Adipocyte (in vitro differentiated cells): ENCODE data around the gene USP9X.
A peak's percentile ranks its signal among the peaks of the same experiment; 100 is the strongest.
"Not testable (repeated sequence)": the region's sequence is repeated elsewhere in the genome, so short reads cannot be mapped to it uniquely, and the experiment has no call there.

Experiments used
- DNase-seq: peaks from one replicate; pipeline ENCODE4 v3.0.0-alpha.2; 2015; ENCODE audit warnings: low read depth
- H3K27me3 ChIP-seq: replicated peaks from 2 replicates; pipeline ENCODE4 v1.7.0; 2013; ENCODE audit warnings: mild to moderate bottlenecking, low read length, moderate library complexity; ENCODE audit not compliant: control insufficient read depth, insufficient read depth
- H3K36me3 ChIP-seq: 2 replicates; pipeline ENCODE4 v1.7.0; 2013; ENCODE audit warnings: low read length, mild to moderate bottlenecking, moderate library complexity; ENCODE audit not compliant: control insufficient read depth, insufficient read depth, severe bottlenecking
- H3K4me1 ChIP-seq: 2 replicates; pipeline ENCODE4 v1.7.0; 2013; ENCODE audit warnings: mild to moderate bottlenecking, low read length, moderate library complexity; ENCODE audit not compliant: control insufficient read depth, insufficient read depth
- H3K4me3 ChIP-seq: 2 replicates; pipeline ENCODE4 v1.7.0; 2013; ENCODE audit warnings: mild to moderate bottlenecking, low read length, moderate library complexity
- H3K9ac ChIP-seq: 2 replicates; pipeline ENCODE4 v1.7.0; 2013; ENCODE audit warnings: mild to moderate bottlenecking, low read length, moderate library complexity
- H3K9me3 ChIP-seq: 2 replicates; pipeline ENCODE4 v1.7.0; 2013; ENCODE audit warnings: mild to moderate bottlenecking, low read length, moderate library complexity; ENCODE audit not compliant: control insufficient read depth

USP9X gene

GRCh38 chrX:41131766-41132165, 46.5 kb downstream of the USP9X start:
- peaks cover 53% of the 10 kb centered on the region for H3K36me3 ChIP-seq

DNA sequence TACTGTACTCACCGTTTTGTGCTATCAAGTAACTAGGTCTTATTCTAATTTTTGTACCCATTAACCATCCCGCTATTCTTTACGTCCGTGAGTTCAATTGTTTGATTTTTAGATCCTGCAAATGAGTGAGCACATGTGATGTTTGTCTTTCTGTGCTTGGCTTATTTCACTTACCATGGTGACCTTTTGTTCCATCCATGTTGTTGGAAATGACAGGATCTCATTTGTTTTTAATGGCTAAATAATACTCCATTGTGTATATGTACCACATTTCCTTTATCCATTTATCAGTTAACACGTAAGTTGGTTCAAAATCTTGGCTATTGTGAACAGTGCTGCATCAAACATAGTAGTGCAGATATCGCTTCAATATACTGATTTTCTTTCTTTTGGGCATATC, 48.3 kb downstream of the USP9X start:
- Histone ChIP-seq H3K9me3 (no peaks in the 10 kb centered on the region), H3K9ac (no peak overlapping the region), H3K36me3 (peaks cover 61% of the 10 kb centered on the region), H3K27me3 (no peaks in the 10 kb centered on the region), H3K4me3 (no peak overlapping the region), H3K4me1 (peaks cover 2% of the 10 kb centered on the region)
- DNase-seq: no peak

More at GRCh38 chrX:41131766-41132165, 46.5 kb downstream of the USP9X start:
- Histone ChIP-seq H3K9ac (no peak overlapping the region), H3K4me1 (peaks cover 7% of the 10 kb centered on the region), H3K27me3 (peaks cover 3% of the 10 kb centered on the region), H3K9me3 (no peaks in the 10 kb centered on the region), H3K4me3 (no peak overlapping the region)
- no peak for DNase-seq

- peak; percentile 54 for DNase-seq
- H3K4me1 ChIP-seq: peaks cover 6% of the 10 kb centered on the region
- H3K9ac ChIP-seq: no peak overlapping the region
- H3K36me3 ChIP-seq: peaks cover 56% of the 10 kb centered on the region
- no peaks in the 10 kb centered on the region for H3K9me3 ChIP-seq
- H3K27me3 ChIP-seq: no peaks in the 10 kb centered on the region
- no peak overlapping the region for H3K4me3 ChIP-seq
Measured at GRCh38 chrX:41137589-41137988, 52.3 kb downstream of the USP9X start.

DNA sequence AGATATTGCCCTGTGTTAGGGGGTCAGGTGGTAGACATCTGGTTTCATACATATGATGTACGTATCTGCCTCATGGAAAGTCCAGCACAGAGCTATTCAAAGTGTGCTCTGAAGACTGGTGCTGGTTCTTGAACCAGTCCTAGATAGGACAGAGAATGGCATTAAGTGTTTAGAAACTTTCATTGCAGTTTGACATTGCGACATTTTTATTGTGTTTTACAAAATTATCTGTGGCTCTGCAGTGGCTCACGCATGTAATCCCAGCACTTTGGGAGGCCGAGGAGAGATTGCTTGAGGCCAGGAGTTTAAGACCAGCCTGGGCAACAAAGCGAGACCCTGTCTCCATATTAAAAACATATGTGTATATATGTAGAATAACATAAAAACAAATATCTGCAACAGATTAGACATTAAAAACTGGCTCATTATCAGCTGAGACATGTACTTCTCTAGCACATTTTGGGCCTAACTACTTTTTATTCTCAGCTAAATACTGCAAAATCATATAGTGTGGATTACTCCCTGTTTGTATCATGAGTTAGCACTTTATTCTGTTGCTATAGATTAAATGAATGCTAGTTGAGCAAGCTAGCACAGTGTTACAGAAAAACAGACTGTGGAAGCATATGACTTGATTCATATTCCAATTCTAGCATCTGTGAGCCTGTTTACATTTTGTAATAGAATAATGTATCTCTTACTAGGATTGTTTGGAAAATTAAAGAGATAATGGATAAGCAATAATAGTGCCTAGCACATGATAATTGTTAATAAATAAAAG, 57.1 kb downstream of the USP9X start:
- peak; percentile 44 for DNase-seq
- H3K4me3 ChIP-seq: no peak overlapping the region
- peaks cover 48% of the 10 kb centered on the region for H3K36me3 ChIP-seq
- no peaks in the 10 kb centered on the region for H3K9me3 ChIP-seq
- peaks cover 24% of the 10 kb centered on the region for H3K4me1 ChIP-seq
- no peaks in the 10 kb centered on the region for H3K27me3 ChIP-seq
- no peak overlapping the region for H3K9ac ChIP-seq

- no peak overlapping the region for H3K9ac ChIP-seq
- H3K4me1 ChIP-seq: peaks cover 22% of the 10 kb centered on the region
- H3K9me3 ChIP-seq: no peaks in the 10 kb centered on the region
- H3K4me3 ChIP-seq: no peak overlapping the region
- H3K27me3 ChIP-seq: no peaks in the 10 kb centered on the region
- no peak for DNase-seq
- peaks cover 62% of the 10 kb centered on the region for H3K36me3 ChIP-seq
Measured at GRCh38 chrX:41144873-41145272, 59.6 kb downstream of the USP9X start.

DNA sequence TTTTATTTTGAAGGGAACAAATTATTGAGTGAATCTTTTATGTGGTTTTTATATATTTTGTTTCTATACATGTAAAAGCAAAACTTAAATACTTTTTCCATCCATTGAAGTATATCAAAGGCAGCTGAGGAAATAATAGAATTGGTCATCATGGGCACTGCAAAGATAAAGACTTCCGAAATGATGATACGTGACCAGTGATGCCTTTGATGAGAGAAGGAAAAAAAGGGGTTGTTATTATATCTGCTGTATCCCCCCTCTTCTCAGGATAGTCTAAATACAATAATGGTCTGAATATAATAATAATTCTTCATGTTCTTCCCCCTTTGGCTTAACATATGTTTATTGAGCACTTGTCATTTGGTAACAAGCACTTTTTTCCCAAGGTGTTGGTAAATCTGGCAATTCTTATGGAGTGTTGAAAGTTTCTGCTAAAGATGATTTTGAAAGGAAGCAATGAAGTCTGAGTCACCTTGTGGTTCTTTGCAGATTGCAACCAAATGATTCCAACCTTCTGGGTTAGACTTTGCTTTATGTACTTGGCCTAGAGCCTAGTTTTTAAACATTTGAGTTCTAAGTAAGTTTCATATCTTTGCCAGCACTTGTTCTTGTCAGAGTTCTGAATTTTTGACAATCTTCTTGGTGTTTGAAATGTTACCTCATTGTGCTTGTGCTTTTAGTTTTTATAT, 60.8 kb downstream of the USP9X start:
- Histone ChIP-seq H3K4me1 (peaks cover 22% of the 10 kb centered on the region), H3K36me3 (peaks cover 69% of the 10 kb centered on the region), H3K9me3 (no peaks in the 10 kb centered on the region), H3K4me3 (no peak overlapping the region), H3K9ac (no peak overlapping the region), H3K27me3 (no peaks in the 10 kb centered on the region)
- peak; percentile 88 for DNase-seq

GRCh38 chrX:41148553-41148952, 63.3 kb downstream of the USP9X start:
- peak; percentile 68 for DNase-seq
- Histone ChIP-seq H3K4me1 (peaks cover 26% of the 10 kb centered on the region), H3K36me3 (peaks cover 78% of the 10 kb centered on the region)

GRCh38 chrX:41150043-41150442, 64.8 kb downstream of the USP9X start:
- H3K9me3 ChIP-seq: no peaks in the 10 kb centered on the region
- peaks cover 28% of the 10 kb centered on the region for H3K4me1 ChIP-seq
- H3K4me3 ChIP-seq: no peak overlapping the region
- no peak for DNase-seq
- peaks cover 81% of the 10 kb centered on the region for H3K36me3 ChIP-seq
- H3K9ac ChIP-seq: no peak overlapping the region
- no peaks in the 10 kb centered on the region for H3K27me3 ChIP-seq

More at GRCh38 chrX:41148553-41148952, 63.3 kb downstream of the USP9X start:
- Histone ChIP-seq H3K4me3 (no peak overlapping the region), H3K27me3 (no peaks in the 10 kb centered on the region), H3K9ac (no peak overlapping the region), H3K9me3 (no peaks in the 10 kb centered on the region)

DNA sequence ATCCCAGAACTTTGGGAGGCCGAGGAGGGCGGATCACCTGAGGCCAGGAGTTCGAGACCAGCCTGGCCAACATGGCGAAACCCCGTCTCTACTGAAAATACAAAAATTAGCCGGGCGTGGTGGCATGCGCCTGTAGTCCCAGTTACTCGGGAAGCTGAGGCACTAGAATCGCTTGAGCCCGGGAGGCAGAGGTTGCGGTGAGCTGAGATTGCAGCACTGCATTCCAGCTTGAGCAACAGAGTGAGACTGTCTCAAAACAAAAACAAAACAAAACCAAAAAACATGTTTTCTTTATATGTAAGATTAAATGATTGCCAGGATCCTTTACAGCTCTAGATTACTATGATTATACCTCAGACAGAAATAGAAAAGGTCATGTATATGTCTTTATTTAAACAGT, 66.5 kb downstream of the USP9X start:
- peaks cover 91% of the 10 kb centered on the region for H3K36me3 ChIP-seq
- H3K4me1 ChIP-seq: peaks cover 16% of the 10 kb centered on the region
- H3K9me3 ChIP-seq, DNase-seq, H3K27me3 ChIP-seq, H3K4me3 ChIP-seq, H3K9ac ChIP-seq: not testable (repeated sequence)

- no peak for DNase-seq
- H3K36me3 ChIP-seq: peaks cover 91% of the 10 kb centered on the region
- no peak overlapping the region for H3K4me3 ChIP-seq
- H3K9ac ChIP-seq: no peak overlapping the region
- peaks cover 11% of the 10 kb centered on the region for H3K4me1 ChIP-seq
- H3K9me3 ChIP-seq: no peaks in the 10 kb centered on the region
- no peaks in the 10 kb centered on the region for H3K27me3 ChIP-seq
Measured at GRCh38 chrX:41152221-41152620, 67.0 kb downstream of the USP9X start.

GRCh38 chrX:41153448-41153847, 68.2 kb downstream of the USP9X start:
- no peaks in the 10 kb centered on the region for H3K27me3 ChIP-seq
- peaks cover 85% of the 10 kb centered on the region for H3K36me3 ChIP-seq
- peak; percentile 29 for DNase-seq
- no peak overlapping the region for H3K4me3 ChIP-seq
- peaks cover 11% of the 10 kb centered on the region for H3K4me1 ChIP-seq
- no peak overlapping the region for H3K9ac ChIP-seq
- no peaks in the 10 kb centered on the region for H3K9me3 ChIP-seq
